Omental fat pad (tissue), 4 donors: Measurements from ENCODE around the gene MALAT1. TPM values are rescaled to one million over a fixed set of nuclear protein-coding genes. Genes with fewer than 3 reads are reported as not detected.

Experiments used
- ATAC-seq: fragments of 150-250 bp; one replicate; pipeline ENCODE4 v1.9.1; 2016; ENCODE audit warnings: mild to moderate bottlenecking, moderate library complexity; ENCODE audit not compliant: low FRiP score
- DNase-seq: peaks from one replicate; pipeline ENCODE4 v3.0.0-alpha.2; 2019; ENCODE audit warnings: low spot score
- CTCF ChIP-seq, 3 donors: fragments of 450-650 bp; IDR thresholded peaks; one replicate each; pipeline ENCODE4 v1.5.1; 2016 to 2017; ENCODE audit warnings: antibody characterized with exemption in 3 of 3, mild to moderate bottlenecking in 3 of 3, moderate library complexity in 2 of 3
- total RNA-seq, 4 donors: library from RNA; depleted of rRNA; stranded (reverse); fragments of >200 nt; gene quantifications; one replicate each; pipeline ENCODE4 v1.1.0, GENCODE V29; 2016

The MALAT1 gene
- total RNA-seq, 4 donors from 2014 or later: 11,614 to 21,764 (median 16,063) TPM

- ATAC-seq (peak; percentile 43), DNase-seq (no peak)
- TF ChIP-seq CTCF (IDR thresholded peaks at IDR 0.05): no peak
Observed at GRCh38 chr11:65524014-65524740, 25.3 kb downstream of the MALAT1 start.

GRCh38 chr11:65524741-65525545, 26.1 kb downstream of the MALAT1 start, which contains the start of gene SCYL1:
TSS of gene SCYL1 (plus strand) at chr11:65525083. CDS start at chr11:65525154, 71 bp downstream.
- DNase-seq: no peak
- peak; percentile 75 for ATAC-seq

GRCh38 chr11:65525546-65526480, 27.0 kb downstream of the MALAT1 start:
- ATAC-seq (peak; percentile 1), DNase-seq (no peak)
- TF ChIP-seq CTCF (IDR thresholded peaks at IDR 0.05): no peak

More at GRCh38 chr11:65524741-65525545, 26.1 kb downstream of the MALAT1 start, which contains the start of gene SCYL1:
- no peak for TF ChIP-seq CTCF (IDR thresholded peaks at IDR 0.05)

- no peak for TF ChIP-seq CTCF (IDR thresholded peaks at IDR 0.05)
- ATAC-seq (no peak), DNase-seq (no peak)
Observed at GRCh38 chr11:65526744-65527143, 27.9 kb downstream of the MALAT1 start.

- ATAC-seq (no peak), DNase-seq (no peak)
- TF ChIP-seq CTCF (IDR thresholded peaks at IDR 0.05): no peak
Observed at GRCh38 chr11:65528819-65529350, 30.0 kb downstream of the MALAT1 start.

- no peak for TF ChIP-seq CTCF (IDR thresholded peaks at IDR 0.05)
- no peak for DNase-seq
- no peak for ATAC-seq
Observed at GRCh38 chr11:65529475-65530156, 30.8 kb downstream of the MALAT1 start.
